ENCODE measurements around the gene BRME1. TPM values are rescaled to one million over a fixed set of nuclear protein-coding genes. Genes with fewer than 3 reads are reported as not detected.

Gene BRME1
- polyA plus RNA-seq, 1 donor (not counting 4 experiments of a cell fraction or from before 2014, with no cell fraction given) = 0.22 TPM

- Histone ChIP-seq H3K36me3 (ENCODE audit: control insufficient read depth in 2 of 2, extremely low read depth in 1 of 2, insufficient read depth in 2 of 2, low read length in 2 of 2) (peaks cover 27 to 37% of the 10 kb centered on the region in 2 experiments), H3K4me1 (ENCODE audit: control insufficient read depth, extremely low read depth, insufficient read depth, low read length) (peaks cover 43% of the 10 kb centered on the region)
Observed at GRCh38 chr19:13841086-13841961, 64.6 kb downstream of the BRME1 start.

GRCh38 chr19:13840305-13841085, 65.4 kb downstream of the BRME1 start:
- Histone ChIP-seq H3K4me2 (ENCODE audit: control insufficient read depth, extremely low read depth, insufficient read depth, low read depth, low read length) (peak overlapping the region; percentile 93), H3K9ac (ENCODE audit: control insufficient read depth, extremely low read depth, insufficient read depth, low read length) (peak overlapping the region; percentile 99), H3K79me2 (ENCODE audit: control insufficient read depth, insufficient read depth, low read length) (peaks cover 55% of the 10 kb centered on the region), H3K36me3 (ENCODE audit: control insufficient read depth in 2 of 2, extremely low read depth in 1 of 2, insufficient read depth in 2 of 2, low read length in 2 of 2) (peaks cover 32 to 45% of the 10 kb centered on the region in 2 experiments), H2AFZ (ENCODE audit: control insufficient read depth, low read length) (no peak overlapping the region), H3K27ac (ENCODE audit: control insufficient read depth, insufficient read depth, low read length) (peak overlapping the region; percentile 96), H4K20me1 (ENCODE audit: control insufficient read depth, extremely low read depth, insufficient read depth, low read length) (peaks cover 45% of the 10 kb centered on the region), H3K27me3 (ENCODE audit: control insufficient read depth, extremely low read depth, insufficient read depth, low read length) (no peaks in the 10 kb centered on the region), H3K9me3 (ENCODE audit: control insufficient read depth, low read depth, low read length) (no peaks in the 10 kb centered on the region), H3K4me3 (ENCODE audit: control insufficient read depth in 2 of 3, extremely low read depth in 1 of 3, insufficient read depth in 2 of 3, low read depth in 1 of 3, low read length in 3 of 3) (peak overlapping the region; percentile 88 to 98 (median 97)), H3K9me1 (ENCODE audit: control insufficient read depth, extremely low read depth, insufficient read depth, low read length) (no peaks in the 10 kb centered on the region), H3K4me1 (ENCODE audit: control insufficient read depth, extremely low read depth, insufficient read depth, low read length) (peaks cover 39% of the 10 kb centered on the region)
- peak in 1 of 3 experiments; percentile 36 for TF ChIP-seq CTCF (optimal IDR thresholded peaks at IDR 0.05 in 1 of 3, IDR thresholded peaks at IDR 0.05 in 1 of 3, conservative IDR thresholded peaks at IDR 0.05 in 1 of 3; ENCODE audit: extremely low read depth in 1 of 3, insufficient read depth in 2 of 3, low read length in 3 of 3)
- no peak for TF ChIP-seq EZH2 (IDR thresholded peaks at IDR 0.05; ENCODE audit: low read length)
- DNase-seq (ENCODE audit: low read depth, low spot score) = no peak
- dilution Hi-C loops (cut with MboI; ENCODE audit: extremely low pct_ligation_motif_present, low sequenced_read_pairs) = no loop called here
- FAIRE-seq = peak; percentile 51

More at GRCh38 chr19:13841086-13841961, 64.6 kb downstream of the BRME1 start:
- peak overlapping the region; percentile 88 to 98 (median 97) for H3K4me3 ChIP-seq (ENCODE audit: control insufficient read depth in 2 of 3, extremely low read depth in 1 of 3, insufficient read depth in 2 of 3, low read depth in 1 of 3, low read length in 3 of 3)
- DNase-seq (ENCODE audit: low read depth, low spot score) = no peak
- no peaks in the 10 kb centered on the region for H3K9me3 ChIP-seq (ENCODE audit: control insufficient read depth, low read depth, low read length)
- H3K4me2 ChIP-seq (ENCODE audit: control insufficient read depth, extremely low read depth, insufficient read depth, low read depth, low read length) = peak overlapping the region; percentile 93
- peaks cover 37% of the 10 kb centered on the region for H4K20me1 ChIP-seq (ENCODE audit: control insufficient read depth, extremely low read depth, insufficient read depth, low read length)
- dilution Hi-C loops (cut with MboI; ENCODE audit: extremely low pct_ligation_motif_present, low sequenced_read_pairs) = no loop called here
- peaks cover 54% of the 10 kb centered on the region for H3K79me2 ChIP-seq (ENCODE audit: control insufficient read depth, insufficient read depth, low read length)
- H3K9ac ChIP-seq (ENCODE audit: control insufficient read depth, extremely low read depth, insufficient read depth, low read length) = peak overlapping the region; percentile 99
- TF ChIP-seq EZH2 (IDR thresholded peaks at IDR 0.05; ENCODE audit: low read length) = no peak
- TF ChIP-seq CTCF (optimal IDR thresholded peaks at IDR 0.05 in 1 of 3, IDR thresholded peaks at IDR 0.05 in 1 of 3, conservative IDR thresholded peaks at IDR 0.05 in 1 of 3; ENCODE audit: extremely low read depth in 1 of 3, insufficient read depth in 2 of 3, low read length in 3 of 3) = no peak
- no peaks in the 10 kb centered on the region for H3K9me1 ChIP-seq (ENCODE audit: control insufficient read depth, extremely low read depth, insufficient read depth, low read length)
- H3K27me3 ChIP-seq (ENCODE audit: control insufficient read depth, extremely low read depth, insufficient read depth, low read length) = no peaks in the 10 kb centered on the region
- peak overlapping the region; percentile 96 for H3K27ac ChIP-seq (ENCODE audit: control insufficient read depth, insufficient read depth, low read length)
- no peak overlapping the region for H2AFZ ChIP-seq (ENCODE audit: control insufficient read depth, low read length)
- FAIRE-seq = no peak
